ENCODE results near the gene SARNP.
"Not testable (repeated sequence)": the region's sequence is repeated elsewhere in the genome, so short reads cannot be mapped to it uniquely, and the experiment has no call there.

The SARNP gene

DNA sequence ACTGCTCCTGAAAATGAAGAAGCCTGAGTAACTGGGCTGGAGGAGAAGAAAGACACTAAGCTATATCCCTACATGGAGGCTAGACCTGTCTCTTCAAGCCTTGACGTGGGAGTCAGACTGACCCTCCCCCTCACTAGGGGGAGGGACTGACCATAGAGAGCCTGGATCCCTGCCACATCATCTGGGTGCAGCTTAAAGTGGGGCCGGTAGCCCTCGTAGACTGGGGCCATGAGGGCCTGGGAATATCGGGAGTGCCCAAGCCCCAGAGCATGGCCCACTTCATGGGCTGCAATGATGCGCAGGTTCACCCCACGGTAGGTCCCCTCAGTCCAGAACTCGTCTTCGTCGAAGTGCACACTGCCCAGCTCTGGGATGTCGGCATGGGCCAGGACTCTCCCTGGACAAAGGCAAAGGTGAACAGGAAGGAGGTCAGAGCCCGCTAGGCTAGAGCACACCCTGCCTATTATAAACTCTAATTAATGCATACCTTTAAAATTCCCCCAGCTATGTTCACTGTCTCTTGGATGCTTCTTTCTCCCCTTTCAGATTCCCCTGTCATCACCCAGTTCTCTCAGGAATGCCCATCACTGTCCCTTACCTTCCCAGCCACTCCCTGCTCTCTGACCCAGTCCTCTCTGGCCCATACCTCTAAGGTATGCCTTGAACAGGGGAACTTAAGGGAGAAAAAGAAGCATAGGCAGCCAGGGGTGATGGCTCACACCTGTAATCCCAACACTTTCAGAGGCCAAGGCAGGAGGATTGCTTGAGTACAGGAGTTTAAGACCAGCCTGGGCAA, 22.0 kb upstream of the SARNP start:
- DNase-seq: no peak

DNA sequence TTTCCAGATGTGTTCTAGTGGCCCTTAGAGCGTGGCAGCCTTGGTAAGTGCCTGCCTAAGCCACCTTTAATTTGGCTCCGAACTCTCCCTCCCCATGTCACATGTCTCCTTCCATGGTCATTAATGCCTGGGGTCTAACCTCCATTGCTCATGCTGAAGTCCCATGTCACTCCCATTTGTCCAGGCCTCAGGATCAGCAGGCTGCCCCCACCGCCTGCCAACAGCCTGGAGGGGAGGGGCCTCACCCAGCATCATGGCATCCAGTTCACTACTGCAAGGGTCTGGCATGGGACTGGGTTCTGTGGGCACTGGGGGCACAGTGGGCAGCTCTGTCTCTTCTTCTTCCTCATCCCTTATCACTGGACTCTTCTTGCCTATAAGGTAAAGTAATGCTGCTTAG, 20.8 kb upstream of the SARNP start:
- DNase-seq: no peak

DNA sequence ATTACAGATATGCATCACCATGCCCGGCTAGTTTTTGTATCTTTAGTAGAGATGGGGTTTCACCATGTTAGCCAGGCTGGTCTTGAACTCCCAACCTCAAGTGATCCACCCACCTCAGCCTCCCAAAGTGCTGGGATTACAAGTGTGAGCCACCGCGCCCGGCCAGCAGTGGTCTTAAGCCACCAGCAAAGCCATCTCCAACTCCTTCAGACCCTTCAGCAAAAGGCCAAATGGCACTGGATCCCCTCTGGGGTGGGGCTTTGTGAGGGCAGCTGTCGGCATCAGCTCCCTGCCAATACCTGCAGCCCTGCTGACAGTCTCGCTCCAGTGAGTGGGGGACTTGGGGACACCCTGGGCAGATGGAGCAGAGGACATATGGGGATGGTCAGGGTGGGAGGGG, 16.9 kb upstream of the SARNP start:
- DNase-seq: not testable (repeated sequence)

DNA sequence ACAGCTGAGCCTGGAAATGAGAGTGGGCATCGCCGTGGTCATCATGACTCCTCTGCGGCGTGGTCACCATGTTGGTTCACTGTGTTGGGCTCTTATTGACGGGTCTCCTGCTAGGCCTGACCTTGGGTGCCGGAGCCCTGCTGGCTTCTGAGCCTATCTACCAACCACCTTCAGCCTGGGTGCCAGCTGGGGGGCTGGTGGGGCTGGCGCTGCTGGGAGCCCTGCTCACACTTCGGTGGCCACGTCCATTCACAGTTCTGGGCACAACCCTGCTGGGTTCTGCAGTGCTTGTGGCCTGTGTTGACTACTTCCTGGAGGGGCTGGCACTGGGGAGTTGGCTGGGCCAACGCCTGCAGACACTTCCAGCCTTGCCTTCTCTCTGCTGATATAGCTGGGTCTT, 15.5 kb upstream of the SARNP start:
- no peak for DNase-seq

DNA sequence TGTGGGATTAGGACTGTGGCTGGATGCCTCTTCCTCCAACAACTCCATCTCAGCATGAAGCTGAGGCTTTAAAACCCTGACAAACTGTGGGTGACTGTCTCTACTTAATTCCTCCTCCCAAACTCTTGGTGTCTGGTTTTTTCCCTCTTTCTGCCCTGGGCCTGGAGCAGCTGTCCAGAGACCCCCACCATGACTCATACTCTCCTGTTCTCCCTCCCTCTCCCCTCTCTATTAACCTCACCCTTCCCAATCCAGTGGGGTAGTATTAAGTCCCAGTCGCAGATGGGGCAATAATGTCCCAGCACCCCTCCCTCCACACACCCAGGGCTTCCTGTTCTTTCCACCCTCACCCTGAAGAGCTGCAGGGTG, 13.9 kb upstream of the SARNP start:
- DNase-seq: no peak

DNA sequence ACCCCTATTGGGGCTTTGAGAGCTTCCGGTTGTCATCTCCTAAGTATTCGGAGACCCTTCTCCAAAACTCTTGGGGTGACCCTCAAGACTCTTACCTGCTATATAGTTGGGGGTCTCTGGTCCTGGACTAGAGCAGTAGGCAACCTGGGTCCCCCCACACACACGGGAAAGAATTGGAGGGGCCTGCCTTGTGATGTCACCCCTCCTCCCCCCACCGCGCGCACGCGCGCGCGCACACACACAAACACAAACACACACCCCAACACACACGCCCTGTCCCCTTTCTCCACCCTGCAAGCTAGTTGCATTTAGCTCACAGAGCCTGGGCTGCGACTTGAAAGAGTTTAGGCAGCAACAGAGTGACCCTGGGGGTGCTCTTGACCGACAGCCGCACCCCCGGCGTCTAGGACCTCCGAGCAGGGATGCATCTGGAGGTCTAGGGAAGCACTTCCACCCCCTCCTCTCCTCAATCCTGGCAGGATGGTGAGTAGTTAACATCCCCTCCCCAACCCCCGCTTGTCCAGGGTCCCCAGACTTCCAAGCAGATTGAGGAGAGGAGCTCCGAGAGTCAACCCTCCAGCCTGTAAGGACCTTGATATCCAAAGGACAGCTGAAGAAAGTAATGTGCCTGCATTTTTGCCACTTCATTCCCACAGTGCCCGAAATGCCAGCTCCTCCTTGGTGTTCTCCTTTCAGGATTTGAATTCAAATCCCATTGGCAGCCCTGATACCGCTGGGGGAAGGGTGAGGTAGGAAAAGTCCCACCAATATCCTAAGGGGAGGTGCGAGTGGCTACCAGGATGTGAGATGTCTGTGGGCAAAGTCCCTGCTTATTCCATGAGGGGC, 13.3 kb upstream of the SARNP start:
- DNase-seq: peak; percentile 39 to 51

DNA sequence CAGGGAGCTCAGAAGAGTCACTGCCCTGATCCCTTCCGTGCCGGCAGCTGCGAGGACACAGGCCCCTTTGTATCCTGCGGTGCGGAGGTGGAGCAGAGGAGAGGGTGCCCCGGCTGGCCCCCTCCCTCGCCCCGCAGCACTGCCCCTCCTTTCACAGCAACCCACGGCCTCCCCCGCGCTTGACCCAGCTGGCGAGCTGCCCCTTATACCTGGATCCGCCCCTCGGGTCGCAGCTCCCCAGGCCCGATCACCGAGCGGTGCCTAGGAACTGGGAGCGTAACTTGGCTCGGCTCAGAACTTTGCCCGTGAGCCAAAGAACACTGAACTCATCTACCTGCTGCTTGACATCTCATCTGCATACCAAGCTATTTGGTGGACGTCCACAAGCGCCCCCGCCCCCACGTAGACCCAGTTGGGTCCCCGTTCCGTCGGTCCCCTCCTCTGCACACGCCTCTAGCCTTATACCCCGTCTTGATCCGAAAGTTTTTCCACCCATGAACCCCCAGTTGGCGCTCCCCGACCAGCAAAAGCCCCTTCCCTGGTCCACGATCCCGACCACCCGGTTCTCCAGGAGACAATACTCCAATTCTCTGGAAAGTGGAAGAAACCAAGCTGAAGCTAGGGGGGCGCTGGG, 12.6 kb upstream of the SARNP start:
- DNase-seq: peak; percentile 18 to 32

DNA sequence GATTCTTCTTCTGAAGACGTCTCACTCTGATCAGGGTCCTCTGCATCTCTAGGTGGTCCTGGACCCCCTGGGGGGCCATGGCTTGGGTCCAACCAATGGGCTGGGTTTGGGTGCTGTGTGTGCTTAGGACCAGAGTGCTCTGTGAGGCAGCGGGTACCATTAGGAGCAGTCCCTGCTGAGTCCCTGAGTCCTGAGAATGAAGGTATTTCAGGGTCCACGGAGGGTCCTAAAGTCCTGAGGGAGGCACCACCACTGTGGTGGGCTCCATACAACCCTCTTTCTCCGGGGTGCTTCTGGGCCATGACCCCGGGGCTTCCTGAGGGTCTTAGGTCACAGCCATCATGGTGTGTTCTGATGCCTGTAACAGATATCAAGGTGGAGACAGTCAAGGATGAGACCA, 10.8 kb upstream of the SARNP start:
- no peak for DNase-seq

DNA sequence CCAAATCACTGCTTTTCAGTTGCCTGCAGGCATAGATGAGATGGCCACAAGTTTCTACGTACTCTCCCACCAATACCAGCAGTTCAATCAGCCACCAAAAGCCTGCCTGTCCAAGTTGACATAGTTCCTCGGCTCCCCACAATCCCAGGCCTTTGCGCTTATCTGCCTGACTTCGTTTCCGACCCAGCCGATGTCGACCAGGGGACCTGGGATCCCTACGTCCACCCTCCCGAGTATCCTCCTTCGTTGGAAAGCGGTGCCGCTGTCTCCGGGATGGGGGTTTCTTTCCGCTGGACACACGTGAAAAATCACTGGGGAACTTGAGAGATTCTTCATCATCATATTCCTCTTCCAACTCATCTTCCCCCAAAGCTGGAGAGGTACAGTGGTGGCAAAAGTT, 10.3 kb upstream of the SARNP start:
- DNase-seq: no peak

DNA sequence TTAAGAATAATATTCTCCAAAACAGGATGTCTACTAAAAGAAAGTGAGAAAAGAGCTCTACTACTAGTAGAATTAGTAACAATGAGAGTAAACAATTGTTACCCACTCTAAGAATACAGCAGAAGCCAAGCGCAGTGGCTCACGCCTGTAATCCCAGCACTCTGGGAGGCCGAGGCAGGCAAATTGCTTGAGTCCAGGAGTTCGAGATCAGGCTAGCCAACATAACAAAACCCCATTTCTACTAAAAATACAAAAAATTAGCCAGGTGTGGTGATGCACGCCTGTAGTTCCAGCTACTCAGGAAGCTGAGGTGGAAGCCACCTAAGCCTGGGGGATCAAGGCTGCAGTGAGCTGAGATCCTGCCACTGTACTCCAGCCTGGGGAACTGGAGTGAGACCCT, 7.2 kb upstream of the SARNP start:
- no peak for DNase-seq

DNA sequence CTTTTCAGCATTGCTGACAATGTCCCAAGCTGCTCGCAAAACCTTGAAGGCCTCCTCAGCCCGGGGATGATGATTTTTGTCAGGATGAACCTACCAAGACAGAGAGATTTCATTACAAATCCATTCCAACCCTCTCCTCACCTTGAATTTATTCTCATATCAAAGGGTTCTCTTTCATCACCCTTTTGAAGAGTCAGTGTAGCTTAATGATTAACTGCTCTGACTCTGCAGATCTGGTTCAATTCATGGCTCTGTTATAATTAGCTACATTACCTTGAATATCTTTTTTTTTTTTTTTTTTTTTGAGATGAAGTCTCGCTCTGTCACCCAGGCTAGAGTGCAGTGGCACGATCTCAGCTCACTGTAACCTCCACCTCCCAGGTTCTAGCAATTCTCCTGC, 5.9 kb upstream of the SARNP start:
- no peak for DNase-seq

DNA sequence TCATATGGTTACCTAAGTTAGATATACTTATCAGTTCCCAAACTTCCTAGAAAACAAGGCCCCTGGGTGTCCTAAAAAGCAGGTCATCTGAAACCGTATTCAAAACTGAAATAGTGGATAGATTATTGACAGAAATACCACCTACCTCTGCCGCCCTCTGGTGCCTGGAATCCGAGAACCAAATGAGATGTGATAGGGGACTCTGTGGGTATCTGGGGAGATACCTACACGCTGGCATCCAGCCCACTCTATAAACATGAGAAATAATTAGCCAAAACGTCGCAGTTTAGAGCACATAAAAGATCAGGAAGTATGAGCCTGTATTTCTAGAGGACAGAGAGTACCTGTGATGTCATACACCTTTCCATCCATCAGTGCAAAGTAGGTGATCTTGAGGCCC, 4.7 kb upstream of the SARNP start:
- DNase-seq: no peak

DNA sequence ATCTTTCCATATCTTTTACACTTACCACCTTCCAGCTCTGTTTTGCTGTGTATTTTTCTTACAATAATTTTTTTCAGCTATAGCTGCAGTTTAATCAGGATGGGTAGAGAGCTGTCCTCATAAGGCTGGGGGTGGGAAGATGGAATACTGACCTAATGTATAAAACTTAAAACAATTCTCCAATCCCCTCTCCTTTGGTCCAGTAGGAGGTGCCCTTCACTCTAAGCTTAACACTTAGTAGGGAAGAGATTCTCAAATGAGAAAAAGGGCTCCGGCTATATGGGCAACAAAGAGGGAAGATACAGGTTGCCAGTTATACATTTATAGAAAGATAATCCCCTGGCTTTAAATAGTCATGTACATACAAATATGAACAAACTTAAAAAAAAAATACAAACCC, 3.2 kb upstream of the SARNP start:
- no peak for DNase-seq

DNA sequence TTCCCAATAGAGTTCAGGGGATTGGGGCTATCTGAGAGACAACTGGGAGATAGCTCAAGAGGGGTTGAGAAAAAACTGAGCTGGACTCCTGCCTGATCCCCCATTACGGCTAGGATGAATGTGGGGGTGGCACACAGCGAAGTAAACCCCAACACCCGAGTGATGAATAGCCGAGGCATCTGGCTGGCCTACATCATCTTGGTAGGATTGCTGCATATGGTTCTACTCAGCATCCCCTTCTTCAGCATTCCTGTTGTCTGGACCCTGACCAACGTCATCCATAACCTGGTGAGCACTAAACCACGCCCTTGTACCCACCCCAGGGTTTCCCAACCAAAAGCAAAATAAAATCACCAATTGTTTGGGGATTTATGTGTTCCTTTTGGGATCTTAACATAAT, 1.4 kb upstream of the SARNP start:
- no peak for DNase-seq

DNA sequence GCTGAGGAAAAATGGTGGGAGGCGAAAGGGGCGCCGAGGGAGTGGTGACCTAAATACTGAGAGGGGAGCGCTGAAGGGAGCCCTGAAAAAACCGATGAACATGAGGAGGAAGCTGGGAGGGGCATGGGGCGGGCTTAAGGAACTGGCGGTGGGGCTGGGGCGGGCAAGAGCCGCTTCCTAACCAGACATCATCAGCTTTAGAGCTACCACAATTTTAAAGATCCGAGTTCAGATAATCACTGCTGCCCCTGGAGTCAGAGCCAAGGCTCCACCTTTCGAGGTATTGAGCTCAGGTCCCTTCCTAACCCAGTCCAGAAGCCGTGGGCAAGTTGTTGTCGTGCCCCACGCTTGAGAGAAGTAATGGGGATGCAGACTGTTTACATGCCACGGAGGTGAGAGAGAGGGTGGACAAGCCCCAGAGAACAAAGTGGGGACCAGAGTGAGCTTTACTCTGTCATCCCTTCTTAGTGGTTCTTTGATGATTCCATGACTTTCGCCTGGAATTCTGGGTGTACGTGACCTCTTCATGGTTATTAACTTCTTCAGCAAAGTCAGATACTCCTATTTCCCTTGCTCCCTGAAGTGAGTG, 710 bp upstream of the SARNP start:
- DNase-seq: no peak

DNA sequence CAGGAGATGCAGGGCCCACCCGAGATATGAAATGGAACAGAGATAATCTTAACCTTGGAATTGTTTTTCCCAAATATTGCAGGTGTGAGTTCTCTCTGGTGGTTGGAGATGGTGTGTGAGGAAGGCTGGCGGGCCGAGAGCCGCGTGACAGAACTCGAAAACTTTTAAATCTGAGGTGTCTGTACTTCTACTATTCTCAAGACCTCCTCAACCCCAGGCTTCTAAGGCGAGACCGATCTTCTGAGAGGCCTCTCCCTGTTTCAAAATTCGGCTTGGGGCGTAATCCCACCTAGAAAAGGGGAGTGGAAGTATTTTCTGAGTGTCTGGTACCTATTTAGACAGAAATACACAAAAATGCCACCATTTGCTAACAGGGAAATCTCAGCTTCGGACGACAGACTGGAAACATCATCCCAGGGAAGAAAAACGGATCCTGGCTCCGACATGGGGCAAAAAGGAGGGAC, 611 bp downstream of the SARNP start:
- no peak for DNase-seq

DNA sequence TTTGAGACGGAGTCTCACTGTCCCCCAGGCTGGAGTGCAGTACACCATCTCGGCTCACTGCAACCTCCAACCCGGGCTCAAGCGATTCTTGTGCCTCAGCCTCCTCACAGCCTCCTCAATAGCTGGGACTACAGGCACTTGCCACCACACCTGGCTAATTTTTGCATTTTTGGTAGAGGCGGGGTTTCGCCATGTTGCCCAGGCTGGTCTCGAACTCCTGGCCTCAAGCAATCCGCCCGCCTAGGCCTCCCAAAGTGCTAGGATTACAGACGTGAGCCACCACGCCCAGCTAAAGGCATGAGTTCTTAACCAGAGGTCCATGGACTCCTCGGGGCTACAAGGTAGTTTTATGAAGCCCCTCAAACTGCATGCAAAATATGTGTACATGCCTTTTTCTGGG, 2.1 kb downstream of the SARNP start:
- DNase-seq: no peak

DNA sequence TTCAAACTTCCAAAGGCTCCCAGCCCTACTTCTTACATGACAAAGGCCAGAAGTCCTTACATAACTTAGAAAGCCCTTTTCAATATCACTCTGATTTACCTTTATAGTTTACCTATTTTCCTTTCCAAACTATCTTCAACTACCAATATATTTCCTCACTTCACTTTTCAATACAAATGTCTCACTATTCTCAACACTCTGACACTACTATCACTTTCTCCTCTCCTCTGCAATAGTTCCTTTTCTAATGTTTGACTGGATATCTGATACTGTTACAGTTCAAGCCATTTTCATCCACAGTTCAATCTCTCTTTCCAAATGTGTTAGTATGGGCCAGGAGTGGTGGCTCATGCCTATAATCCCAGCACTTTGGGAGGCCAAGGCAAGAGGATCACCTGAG, 3.3 kb downstream of the SARNP start:
- no peak for DNase-seq

DNA sequence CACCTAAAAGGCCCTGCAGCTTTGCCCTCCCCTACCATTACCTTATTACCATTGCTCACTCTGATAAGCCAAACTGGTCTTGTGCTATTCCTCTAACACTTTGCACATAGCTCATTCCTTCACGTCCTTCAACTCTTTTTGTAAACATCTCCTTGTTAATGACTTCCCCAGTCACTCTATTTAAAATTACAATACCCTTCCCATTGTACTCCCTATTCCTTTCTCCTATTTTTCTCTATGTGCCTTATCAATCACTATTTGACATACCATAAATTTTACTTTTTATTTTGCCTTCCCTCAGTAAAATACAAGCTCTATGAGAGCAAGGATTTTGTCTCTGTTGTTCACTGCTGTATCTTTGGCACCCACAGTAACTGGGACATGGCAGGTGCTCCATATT, 5.4 kb downstream of the SARNP start:
- no peak for DNase-seq

DNA sequence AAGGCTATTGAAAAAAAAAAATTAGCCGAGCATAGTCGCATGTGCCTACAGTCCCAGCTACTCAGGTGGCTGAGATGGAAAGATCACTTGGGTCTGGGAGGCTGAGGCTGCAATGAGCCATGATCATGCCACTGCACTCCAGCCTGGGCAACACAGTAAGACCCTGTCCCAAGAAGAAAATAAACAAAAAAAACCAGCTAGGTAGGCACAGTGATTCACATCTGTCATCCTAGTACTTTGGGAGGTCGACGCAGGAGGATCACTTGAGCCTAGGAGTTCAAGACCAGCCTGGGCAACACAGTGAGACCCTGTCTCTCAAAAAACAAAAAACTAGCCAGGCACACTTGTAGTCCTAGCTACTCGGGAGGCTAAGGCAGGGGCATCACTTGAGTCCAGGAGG, 8.2 kb downstream of the SARNP start:
- DNase-seq: no peak

DNA sequence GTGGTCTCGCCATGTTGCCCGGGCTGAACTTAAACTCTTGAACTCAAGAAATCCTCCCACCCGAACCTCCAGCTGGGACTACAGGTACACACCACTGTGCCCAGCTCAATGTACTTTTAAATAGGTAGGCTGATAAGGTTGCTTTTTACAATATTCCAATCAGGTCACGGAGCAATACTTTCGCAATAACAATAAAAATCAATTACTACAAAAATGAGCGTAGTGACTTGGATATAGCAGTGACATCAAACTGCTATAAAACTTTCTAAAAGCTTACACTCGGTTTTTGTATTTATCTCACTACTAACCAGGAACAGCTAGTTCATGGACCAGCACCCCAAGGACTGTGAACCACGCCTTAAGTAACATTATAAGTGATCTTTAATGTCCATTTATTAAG, 10.5 kb downstream of the SARNP start:
- no peak for DNase-seq

DNA sequence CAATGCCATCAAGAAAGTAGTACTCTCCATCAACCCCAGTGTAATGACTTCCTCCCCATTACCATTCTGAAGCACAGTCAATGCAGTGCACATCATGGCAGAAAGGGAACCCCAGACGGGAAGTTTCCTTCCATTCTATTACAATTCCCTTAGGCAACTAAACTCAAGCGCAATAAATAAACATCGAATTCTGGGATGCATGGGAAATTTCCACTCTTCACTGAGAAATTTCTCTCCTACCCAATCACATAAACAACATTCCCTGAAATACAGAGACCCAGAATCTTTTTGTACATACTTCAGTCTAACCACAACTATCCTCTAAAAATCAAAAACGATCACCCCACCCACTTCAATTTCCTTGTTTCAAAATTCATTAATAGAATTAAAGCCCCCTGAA, 20.0 kb downstream of the SARNP start:
- no peak for DNase-seq

DNA sequence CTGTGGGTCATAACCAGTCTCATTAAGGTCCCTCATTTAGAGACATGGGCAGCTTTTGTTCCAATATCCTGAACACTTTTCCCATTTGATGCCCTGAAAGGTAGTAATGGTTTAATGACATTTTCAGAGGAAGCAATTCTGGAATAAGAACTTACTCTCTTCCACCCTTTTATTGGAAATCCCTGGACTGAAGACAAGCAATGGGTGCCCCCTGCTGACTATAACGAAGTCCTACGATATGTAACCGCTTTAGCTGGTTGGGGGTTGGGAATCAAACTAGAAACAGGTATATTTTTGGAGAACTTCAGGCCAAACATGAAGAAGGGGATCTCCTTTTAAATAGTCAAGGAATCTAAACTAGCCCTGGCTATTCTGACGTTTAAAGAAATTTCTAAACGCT, 20.5 kb downstream of the SARNP start:
- DNase-seq: peak in 1 of 2 donors; percentile 11

DNA sequence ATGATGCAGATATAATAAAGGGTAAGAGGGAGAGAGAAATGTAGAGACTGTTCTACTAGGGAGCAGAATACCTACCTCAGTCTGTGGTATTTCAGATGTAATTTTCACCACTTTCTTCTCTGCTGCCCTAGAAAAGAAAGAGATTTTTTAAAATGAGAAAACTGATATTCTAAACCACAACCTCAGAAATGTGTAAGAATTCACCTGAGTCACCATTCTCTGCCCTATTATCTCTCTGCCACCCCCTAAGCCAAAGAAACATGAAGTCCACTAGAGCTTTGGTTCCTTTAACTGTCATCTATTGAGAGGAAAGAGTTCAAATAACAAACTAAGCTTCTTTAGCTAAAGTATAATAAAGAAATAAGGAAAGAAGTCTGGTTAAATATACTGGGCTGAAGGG, 21.6 kb downstream of the SARNP start:
- no peak for DNase-seq
